Adrenal gland (tissue), 12 donors: Measurements from ENCODE around the gene TMEM129. TPM values are rescaled to one million over a fixed set of nuclear protein-coding genes. Genes with fewer than 3 reads are reported as not detected.

Experiments used
- DNase-seq, 7 donors: peaks; one replicate each; pipeline ENCODE4 v3.0.0-alpha.2; 2019 to 2020
- H3K27ac ChIP-seq, 5 donors: fragments of 200-600 bp; sonication (generic) in 4 of 5; 1 replicate in 3 of 5; 2 replicates in 2 of 5; pipeline versions ENCODE4 v1.5.1 to v1.8.0; 2016 to 2020; ENCODE audit warnings: mild to moderate bottlenecking in 1 of 5
- H3K27me3 ChIP-seq: fragments of 200-600 bp; 2 replicates; pipeline ENCODE4 v1.8.0; 2021
- H3K36me3 ChIP-seq, 2 donors: fragments of 200-600 bp; replicated peaks in 1 of 2; 1 replicate in 1 of 2; 2 replicates in 1 of 2; pipeline versions ENCODE4 v1.5.1 to v1.8.0; 2018 to 2022
- H3K4me1 ChIP-seq, 2 donors: fragments of 200-600 bp; replicated peaks in 1 of 2; 1 replicate in 1 of 2; 2 replicates in 1 of 2; pipeline versions ENCODE4 v1.5.1 to v1.8.0; 2018 to 2021
- H3K4me3 ChIP-seq, 4 donors: fragments of 200-600 bp; sonication (generic) in 3 of 4; one replicate each; pipeline ENCODE4 v1.5.1; 2016 to 2018
- H3K9me3 ChIP-seq, 3 donors: fragments of 200-600 bp; sonication (generic) in 1 of 3; replicated peaks in 1 of 3; 1 replicate in 2 of 3; 2 replicates in 1 of 3; pipeline versions ENCODE4 v1.5.1 to v1.8.0; 2016 to 2021
- CTCF ChIP-seq, 6 experiments: fragments of 450-650 bp in 4 of 6; fragments of 200-600 bp in 2 of 6; sonication (generic) in 1 of 6; IDR thresholded peaks; 1 replicate in 5 of 6; 2 replicates in 1 of 6; pipeline versions ENCODE4 v1.5.1 to v1.8.0; 2016 to 2021; ENCODE audit warnings: antibody characterized with exemption in 6 of 6, mild to moderate bottlenecking in 2 of 6, moderate library complexity in 1 of 6
- POLR2A ChIP-seq, 2 donors: fragments of 450-650 bp; IDR thresholded peaks; one replicate each; pipeline ENCODE4 v1.6.1; 2017; ENCODE audit warnings: antibody characterized with exemption in 2 of 2, mild to moderate bottlenecking in 2 of 2, moderate library complexity in 1 of 2
- WGBS, 4 donors: extraction: QIAGEN DNeasy Blood & Tissue Kit in 2 of 4; methylation state at CpG; one replicate each; pipeline versions ENCODE4 v1.1.5 to v1.1.7; 2013 to 2017; 5-methylcytosine and 5-hydroxymethylcytosine counted together
- intact Hi-C, 2 donors: fragments of 100-400 bp; cut with DNase I; formaldehyde crosslinking; loops; one replicate each; pipeline versions ENCODE4 v1.14.1 to v1.15.0; 2022 to 2023
- polyA plus RNA-seq, 3 donors: library from polyadenylated mRNA; stranded (reverse); fragments of 200-250 nt in 2 of 3; fragments of 350-450 nt in 1 of 3; fragmentation: Illumina TruSeq in 1 of 3; extraction: RNeasy Lipid Tissue Mini Kit (QIAGEN cat#74804) in 1 of 3; gene quantifications; one replicate each; pipeline ENCODE4 v1.2.3, GENCODE V29; 2013 to 2014
- total RNA-seq, 9 donors: library from RNA; depleted of rRNA in 4 of 9; stranded (reverse); fragments of >200 nt in 4 of 9; fragments of 120-200 nt in 1 of 9; fragmentation: NEBNext Ultra II Directional in 1 of 9; extraction: Animal tissue kit (Norgen Biotek cat#: 25700) in 1 of 9; gene quantifications; one replicate each; pipeline versions ENCODE4 v1.1.0 to v1.2.4, GENCODE V29; 2013 to 2023
- donor health status: healthy with polysubstance abuse.
- donor health status: Bipolar disorder and iron deficiency.
- donor health status: DM: yes; HTN: yes; CAD: no.
- donor health status: DM: no; HTN: no; CAD: no.
- donor health status: DM: no; HTN: no; CAD: no.
- donor health status: DM: yes; HTN: yes; CAD: no.

TMEM129 gene
- total and polyA plus RNA-seq, 12 donors: 14.9 to 119 (median 50.5) TPM

- Histone ChIP-seq H3K4me3 (peak overlapping the region in 1 of 4 donors; percentile 10), H3K36me3 (peaks cover 0 to 14% of the 10 kb centered on the region in 2 donors), H3K27me3 (no peaks in the 10 kb centered on the region), H3K27ac (peak overlapping the region in 2 of 5 donors; percentile 23 to 35), H3K9me3 (no peaks in the 10 kb centered on the region), H3K4me1 (peaks cover 0 to 3% of the 10 kb centered on the region in 2 donors)
- DNase-seq: peak; percentile 53 to 82 (median 60)
- intact Hi-C loops: loop anchor here (5.0 kb wide), 1 partner anchor 35 kb away; no protein-coding TSS in a partner anchor
- no peak for TF ChIP-seq POLR2A (IDR thresholded peaks at IDR 0.05)
- TF ChIP-seq CTCF (IDR thresholded peaks at IDR 0.05): no peak
- WGBS, 4 donors: 58 to 71% (median 62%) methylated on average over 15 to 18 of the region's 18 CpGs
Measured at GRCh38 chr4:1727117-1728031, 6.3 kb upstream of the TMEM129 start.

- Histone ChIP-seq H3K4me1 (peaks cover 6 to 13% of the 10 kb centered on the region in 2 donors), H3K27me3 (no peaks in the 10 kb centered on the region), H3K36me3 (peaks cover 0 to 14% of the 10 kb centered on the region in 2 donors), H3K27ac (peak overlapping the region in 1 of 5 donors; percentile 39), H3K4me3 (no peak overlapping the region), H3K9me3 (no peaks in the 10 kb centered on the region)
- intact Hi-C loops: loop anchor here (5.0 kb wide), 1 partner anchor 34 kb away; no protein-coding TSS in a partner anchor
- WGBS, 4 donors: 40 to 57% (median 51%) methylated on average over 7 to 17 of the region's 17 CpGs
- peak; percentile 91 to 99 (median 94) for TF ChIP-seq CTCF (IDR thresholded peaks at IDR 0.05)
- TF ChIP-seq POLR2A (IDR thresholded peaks at IDR 0.05): peak in 1 of 2 donors; percentile 8
- peak; percentile 84 to 98 (median 94) for DNase-seq
Measured at GRCh38 chr4:1726146-1726934, 5.2 kb upstream of the TMEM129 start.

GRCh38 chr4:1725521-1725920, 4.4 kb upstream of the TMEM129 start:
- no peak overlapping the region for H3K27ac ChIP-seq
- WGBS, 4 donors: 89 to 97% (median 91%) methylated on average over 2 to 10 of the region's 10 CpGs
- no peak overlapping the region for H3K4me3 ChIP-seq
- TF ChIP-seq CTCF (IDR thresholded peaks at IDR 0.05): no peak
- TF ChIP-seq POLR2A (IDR thresholded peaks at IDR 0.05): no peak
- H3K4me1 ChIP-seq: peaks cover 6 to 13% of the 10 kb centered on the region in 2 donors
- DNase-seq: no peak
- no peaks in the 10 kb centered on the region for H3K27me3 ChIP-seq
- intact Hi-C loops: loop anchor here (5.0 kb wide), 1 partner anchor 33 kb away; no protein-coding TSS in a partner anchor
- no peaks in the 10 kb centered on the region for H3K9me3 ChIP-seq
- H3K36me3 ChIP-seq: peaks cover 0 to 8% of the 10 kb centered on the region in 2 donors
